K562 (cell line): ENCODE measurements around the gene LRCOL1. TPM values are rescaled to one million over a fixed set of nuclear protein-coding genes. Genes with fewer than 3 reads are reported as not detected.

Experiments
- MTA3 ChIP-seq: fragments of 450-650 bp; formaldehyde crosslinking; IDR thresholded peaks from 2 replicates; pipeline ENCODE4 v1.6.1; 2017; ENCODE audit warnings: mild to moderate bottlenecking, borderline replicate concordance
- PHF21A ChIP-seq: fragments of 450-650 bp; IDR thresholded peaks from 2 replicates; pipeline ENCODE4 v1.6.1; 2017; ENCODE audit warnings: low read depth, borderline replicate concordance
- SETDB1 ChIP-seq: IDR thresholded peaks from one replicate; pipeline ENCODE4 v1.6.1; 2012; ENCODE audit warnings: low read length, control low read depth, inconsistent platforms
- SMC3 ChIP-seq: conservative IDR thresholded peaks from 2 replicates; pipeline ENCODE4 v1.6.1; 2011; ENCODE audit warnings: low read depth, low read length, improper control_type of control experiment; ENCODE audit not compliant: insufficient read depth
- TFAP4 ChIP-seq: sonication (generic); formaldehyde crosslinking; IDR thresholded peaks from 2 replicates; pipeline ENCODE4 v1.8.0; 2022; ENCODE audit warnings: missing genetic modification reagents, mild to moderate bottlenecking, moderate library complexity, borderline replicate concordance
- ZBTB33 ChIP-seq: sonication (generic); formaldehyde crosslinking; IDR thresholded peaks from 2 replicates; pipeline ENCODE4 v1.8.1; 2023; ENCODE audit warnings: mild to moderate bottlenecking, missing genetic modification reagents
- polyA plus RNA-seq, 8 experiments: library from polyadenylated mRNA; depleted of rRNA in 4 of 8; stranded (reverse) in 5 of 8; unstranded in 3 of 8; fragments of >200 nt; fragmentation: Nextera tagmentation in 2 of 8; fragmentation: Illumina TruSeq in 1 of 8; extraction: Ambion mirVana in 2 of 8; extraction: Trizol in 1 of 8; gene quantifications; 2 replicates each; pipeline versions ENCODE4 v1.2.1 to v1.2.3, GENCODE V29; 2011 to 2014; ENCODE audit warnings: inconsistent platforms in 1 of 8, missing spikeins in 1 of 8
- total RNA-seq, 7 experiments: library from RNA; depleted of rRNA in 6 of 7; stranded (reverse); fragments of >200 nt in 6 of 7; fragmentation: Illumina TruSeq in 2 of 7; extraction: Trizol in 2 of 7; gene quantifications; 2 replicates each; pipeline versions ENCODE4 v1.2.1 to v1.2.3, GENCODE V29; 2011 to 2021; ENCODE audit warnings: low replicate concordance in 1 of 7
- TF ChIP-seq, protein P1 (sequence below): sonication (generic); formaldehyde crosslinking; IDR thresholded peaks from 2 replicates; pipeline ENCODE4 v1.8.0; 2022; ENCODE audit warnings: mild to moderate bottlenecking, missing genetic modification reagents
- TF ChIP-seq, protein P2 (sequence below): fragments of 450-650 bp; IDR thresholded peaks from one replicate; pipeline ENCODE4 v1.6.1; 2018; ENCODE audit warnings: mild to moderate bottlenecking, moderate library complexity; ENCODE audit not compliant: partially characterized antibody

Gene LRCOL1
- total and polyA plus RNA-seq, 9 of the 15 experiments (the other 6 are each of a cell fraction or from before 2014, with no cell fraction given) = not detected

- TF ChIP-seq, protein P1, sequence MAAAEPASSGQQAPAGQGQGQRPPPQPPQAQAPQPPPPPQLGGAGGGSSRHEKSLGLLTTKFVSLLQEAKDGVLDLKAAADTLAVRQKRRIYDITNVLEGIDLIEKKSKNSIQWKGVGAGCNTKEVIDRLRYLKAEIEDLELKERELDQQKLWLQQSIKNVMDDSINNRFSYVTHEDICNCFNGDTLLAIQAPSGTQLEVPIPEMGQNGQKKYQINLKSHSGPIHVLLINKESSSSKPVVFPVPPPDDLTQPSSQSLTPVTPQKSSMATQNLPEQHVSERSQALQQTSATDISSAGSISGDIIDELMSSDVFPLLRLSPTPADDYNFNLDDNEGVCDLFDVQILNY = peak; percentile 51; the same call in 1 of the 2 replicates
- TF ChIP-seq, protein P2, sequence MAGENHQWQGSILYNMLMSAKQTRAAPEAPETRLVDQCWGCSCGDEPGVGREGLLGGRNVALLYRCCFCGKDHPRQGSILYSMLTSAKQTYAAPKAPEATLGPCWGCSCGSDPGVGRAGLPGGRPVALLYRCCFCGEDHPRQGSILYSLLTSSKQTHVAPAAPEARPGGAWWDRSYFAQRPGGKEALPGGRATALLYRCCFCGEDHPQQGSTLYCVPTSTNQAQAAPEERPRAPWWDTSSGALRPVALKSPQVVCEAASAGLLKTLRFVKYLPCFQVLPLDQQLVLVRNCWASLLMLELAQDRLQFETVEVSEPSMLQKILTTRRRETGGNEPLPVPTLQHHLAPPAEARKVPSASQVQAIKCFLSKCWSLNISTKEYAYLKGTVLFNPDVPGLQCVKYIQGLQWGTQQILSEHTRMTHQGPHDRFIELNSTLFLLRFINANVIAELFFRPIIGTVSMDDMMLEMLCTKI = no peak
- TF ChIP-seq TFAP4 (CRISPR knock-in tag) (peak; percentile 71), SMC3 (peak; percentile 42; the same call in 1 of the 2 replicates), PHF21A (no peak), SETDB1 (no peak), MTA3 (peak; percentile 61; the same call in 1 of the 2 replicates), ZBTB33 (no peak)
Observed at GRCh38 chr12:132600048-132601032, 10.0 kb downstream of the LRCOL1 start (continued).
